Endometrial microvascular endothelial cells (primary cell): Measurements from ENCODE around the gene XRN2. TPM values are rescaled to one million over a fixed set of nuclear protein-coding genes. Genes with fewer than 3 reads are reported as not detected.

Experiments used
- in situ Hi-C: cut with HindIII; loops from 2 replicates; pipeline ENCODE4 v1.10.0; 2017; ENCODE audit warnings: low sequenced_read_pairs, low pct_unique_long_range_greater_than_20kb; ENCODE audit errors: inconsistent ontology term
- total RNA-seq: library from RNA; depleted of rRNA; stranded (reverse); fragments of >200 nt; gene quantifications from one replicate; pipeline ENCODE4 v1.2.3, GENCODE V29; 2015; ENCODE audit errors: inconsistent ontology term

Gene XRN2
- total RNA-seq = 90.8 TPM

- in situ Hi-C loops = no loop called here
Measured at GRCh38 chr20:21303061-21303871, at the start of gene XRN2. TSS of gene XRN2 (plus strand) at chr20:21303331. CDS start at chr20:21303399, 68 bp downstream.

GRCh38 chr20:21257192-21257591 is 45.9 kb upstream of the XRN2 start:
- in situ Hi-C loops = no loop called here

GRCh38 chr20:21258411-21258810 is 44.7 kb upstream of the XRN2 start:
- in situ Hi-C loops = no loop called here

GRCh38 chr20:21259346-21259745 is 43.8 kb upstream of the XRN2 start:
- in situ Hi-C loops = no loop called here

GRCh38 chr20:21262812-21263211 is 40.3 kb upstream of the XRN2 start:
- in situ Hi-C loops = no loop called here

- in situ Hi-C loops = no loop called here
Measured at GRCh38 chr20:21265261-21266190, 37.6 kb upstream of the XRN2 start.

GRCh38 chr20:21266191-21266536 is 37.0 kb upstream of the XRN2 start:
- in situ Hi-C loops = no loop called here

- in situ Hi-C loops = no loop called here
Measured at GRCh38 chr20:21269772-21270171, 33.4 kb upstream of the XRN2 start.

GRCh38 chr20:21270806-21271205 is 32.3 kb upstream of the XRN2 start:
- in situ Hi-C loops = no loop called here

GRCh38 chr20:21272279-21272678 is 30.9 kb upstream of the XRN2 start:
- in situ Hi-C loops = no loop called here

- in situ Hi-C loops = no loop called here
Measured at GRCh38 chr20:21272679-21273078, 30.5 kb upstream of the XRN2 start.

- in situ Hi-C loops = no loop called here
Measured at GRCh38 chr20:21273755-21274386, 29.3 kb upstream of the XRN2 start.

GRCh38 chr20:21278829-21279228 is 24.3 kb upstream of the XRN2 start:
- in situ Hi-C loops = no loop called here

GRCh38 chr20:21279706-21280521 is 23.2 kb upstream of the XRN2 start:
- in situ Hi-C loops = no loop called here

GRCh38 chr20:21280522-21281016 is 22.6 kb upstream of the XRN2 start:
- in situ Hi-C loops = no loop called here

- in situ Hi-C loops = no loop called here
Measured at GRCh38 chr20:21286775-21287174, 16.4 kb upstream of the XRN2 start.

GRCh38 chr20:21288587-21289370 is 14.4 kb upstream of the XRN2 start:
- in situ Hi-C loops = no loop called here

GRCh38 chr20:21289651-21290050 is 13.5 kb upstream of the XRN2 start:
- in situ Hi-C loops = no loop called here
